Left colon (tissue), 2 donors: ENCODE data around the gene VPS41. TPM values are rescaled to one million over a fixed set of nuclear protein-coding genes. Genes with fewer than 3 reads are reported as not detected.
"Not testable (repeated sequence)": the region's sequence is repeated elsewhere in the genome, so short reads cannot be mapped to it uniquely, and the experiment has no call there.

Experiments
- ATAC-seq: fragments of 200-7000 bp; cut with Tn5 transposase; one replicate; pipeline ENCODE4 v1.9.1; 2020; ENCODE audit warnings: mild to moderate bottlenecking, moderate library complexity
- DNase-seq, 2 donors: peaks; one replicate each; pipeline ENCODE4 v3.0.0-alpha.2; 2020
- intact Hi-C, 2 donors: fragments of 100-400 bp; cut with DNase I in 1 of 2; cut with micrococcal nuclease in 1 of 2; formaldehyde crosslinking; loops; one replicate each; pipeline versions ENCODE4 v1.11.2 to v1.14.0; 2022; cut with DNase I, micrococcal nuclease
- long read RNA-seq: library from polyadenylated mRNA; unstranded; transcript quantifications from one replicate; pipeline ENCODE4 v2.0.0, GENCODE V29; 2021
- total RNA-seq, 2 donors: library from RNA; stranded (reverse); fragmentation: NEBNext Ultra II Directional; extraction: Animal tissue kit (Norgen Biotek cat#: 25700); gene quantifications; one replicate each; pipeline ENCODE4 v1.2.1, GENCODE V29; 2021
- donor health status: DM: no; HTN: no; CAD: no.
- donor health status: DM: yes; HTN: yes; CAD: no.

Gene VPS41
- total RNA-seq = 10 to 100 TPM; 49.9 to 65.3 TPM
- long read RNA-seq, full-length matches to known transcripts = 18 of 28 reads
- long read RNA-seq, partial matches to known transcripts = 7 of 28 reads
- long read RNA-seq, other reads (novel, unspliced or antisense) = 3 of 28 reads

- intact Hi-C loops = no loop called here
- ATAC-seq (peak; percentile 100), DNase-seq (peak; percentile 84)
Measured at GRCh38 chr7:38908759-38909335, at the start of gene VPS41. VPS41 (minus strand) TSS chr7:38909191; CDS start chr7:38909174, 17 bp downstream.

GRCh38 chr7:38955892-38956291, 46.9 kb upstream of the VPS41 start:
- no peak for DNase-seq
- ATAC-seq = no peak

GRCh38 chr7:38953971-38954370, 45.0 kb upstream of the VPS41 start:
- no peak for ATAC-seq
- intact Hi-C loops = no loop called here
- DNase-seq = no peak

More at GRCh38 chr7:38955892-38956291, 46.9 kb upstream of the VPS41 start:
- intact Hi-C loops = no loop called here

GRCh38 chr7:38953227-38953626, 44.2 kb upstream of the VPS41 start:
- no peak for ATAC-seq
- no peak for DNase-seq
- intact Hi-C loops = no loop called here

GRCh38 chr7:38951213-38951612, 42.2 kb upstream of the VPS41 start:
- intact Hi-C loops = no loop called here
- ATAC-seq (no peak), DNase-seq (no peak)

- ATAC-seq (no peak), DNase-seq (no peak)
- intact Hi-C loops = no loop called here
Measured at GRCh38 chr7:38950309-38950708, 41.3 kb upstream of the VPS41 start.

GRCh38 chr7:38947541-38947940, 38.5 kb upstream of the VPS41 start:
- DNase-seq, intact Hi-C loops, ATAC-seq: not testable (repeated sequence)

- intact Hi-C loops = no loop called here
- no peak for DNase-seq
- no peak for ATAC-seq
Measured at GRCh38 chr7:38942431-38943051, 33.5 kb upstream of the VPS41 start.

GRCh38 chr7:38940774-38941173, 31.8 kb upstream of the VPS41 start:
- intact Hi-C loops = no loop called here
- ATAC-seq = no peak
- no peak for DNase-seq

- DNase-seq (no peak), ATAC-seq (no peak)
- intact Hi-C loops = loop anchor here in 1 of 2 donors (10.0 kb wide), 1 partner anchor 516 kb away; no protein-coding TSS in a partner anchor
Measured at GRCh38 chr7:38938589-38938988, 29.6 kb upstream of the VPS41 start.

- DNase-seq (no peak), ATAC-seq (no peak)
- intact Hi-C loops = loop anchor here in 1 of 2 donors (10.0 kb wide), 1 partner anchor 517 kb away; no protein-coding TSS in a partner anchor
Measured at GRCh38 chr7:38938001-38938485, 29.1 kb upstream of the VPS41 start.

GRCh38 chr7:38936641-38937040, 27.6 kb upstream of the VPS41 start:
- DNase-seq (no peak), ATAC-seq (no peak)
- intact Hi-C loops = loop anchor here in 1 of 2 donors (10.0 kb wide), 1 partner anchor 518 kb away; no protein-coding TSS in a partner anchor

- no peak for DNase-seq
- intact Hi-C loops = loop anchor here in 1 of 2 donors (10.0 kb wide), 1 partner anchor 520 kb away; no protein-coding TSS in a partner anchor
- ATAC-seq = no peak
Measured at GRCh38 chr7:38934536-38934935, 25.5 kb upstream of the VPS41 start.

- intact Hi-C loops = loop anchor here in 1 of 2 donors (10.0 kb wide), 1 partner anchor 521 kb away; no protein-coding TSS in a partner anchor
- DNase-seq (no peak), ATAC-seq (no peak)
Measured at GRCh38 chr7:38934051-38934450, 25.1 kb upstream of the VPS41 start.

- DNase-seq (peak in 1 of 2 donors; percentile 78), ATAC-seq (peak; percentile 40)
- intact Hi-C loops = loop anchor here in 1 of 2 donors (10.0 kb wide), 1 partner anchor 522 kb away; no protein-coding TSS in a partner anchor
Measured at GRCh38 chr7:38932509-38933168, 23.6 kb upstream of the VPS41 start.

- ATAC-seq (no peak), DNase-seq (no peak)
- intact Hi-C loops = loop anchor here in 1 of 2 donors (10.0 kb wide), 1 partner anchor 525 kb away; no protein-coding TSS in a partner anchor
Measured at GRCh38 chr7:38929460-38930171, 20.6 kb upstream of the VPS41 start.

GRCh38 chr7:38928506-38928905, 19.5 kb upstream of the VPS41 start:
- intact Hi-C loops = no loop called here
- no peak for DNase-seq
- ATAC-seq = no peak

- no peak for DNase-seq
- intact Hi-C loops = no loop called here
- no peak for ATAC-seq
Measured at GRCh38 chr7:38927751-38928150, 18.8 kb upstream of the VPS41 start.

- DNase-seq = no peak
- intact Hi-C loops = no loop called here
- ATAC-seq = no peak
Measured at GRCh38 chr7:38920731-38921130, 11.7 kb upstream of the VPS41 start.
